ENCODE data around the gene TSSC4. TPM values are rescaled to one million over a fixed set of nuclear protein-coding genes. Genes with fewer than 3 reads are reported as not detected.

The TSSC4 gene
- total RNA-seq, 3 donors from 2014 or later = 33.9 to 58.8 (median 39.2) TPM

GRCh38 chr11:2386591-2386990, 14.0 kb upstream of the TSSC4 start:
- Histone ChIP-seq H3K36me3 (ENCODE audit: low read depth) (no peaks in the 10 kb centered on the region), H3K4me3 (no peak overlapping the region), H3K9me3 (no peaks in the 10 kb centered on the region), H3K4me1 (ENCODE audit: low read depth) (peaks cover 55% of the 10 kb centered on the region)
- DNase-seq (no peak), ATAC-seq (no peak)
- no peak for TF ChIP-seq CTCF (IDR thresholded peaks at IDR 0.05)
- intact Hi-C loops (cut with DNase I, micrococcal nuclease) = no loop called here

GRCh38 chr11:2387266-2387987, 13.1 kb upstream of the TSSC4 start:
- Histone ChIP-seq H3K36me3 (ENCODE audit: low read depth) (no peaks in the 10 kb centered on the region), H3K4me3 (no peak overlapping the region), H3K4me1 (ENCODE audit: low read depth) (peaks cover 47% of the 10 kb centered on the region), H3K9me3 (no peaks in the 10 kb centered on the region)
- ATAC-seq = no peak
- TF ChIP-seq CTCF (IDR thresholded peaks at IDR 0.05) = no peak
- DNase-seq = no peak
- intact Hi-C loops (cut with DNase I, micrococcal nuclease) = no loop called here

GRCh38 chr11:2388431-2389376, 11.8 kb upstream of the TSSC4 start:
- peaks cover 37% of the 10 kb centered on the region for H3K4me1 ChIP-seq (ENCODE audit: low read depth)
- intact Hi-C loops (cut with DNase I, micrococcal nuclease) = no loop called here

GRCh38 chr11:2389377-2390026, 11.0 kb upstream of the TSSC4 start:
- no peak for DNase-seq
- H3K36me3 ChIP-seq (ENCODE audit: low read depth) = no peaks in the 10 kb centered on the region

More at GRCh38 chr11:2388431-2389376, 11.8 kb upstream of the TSSC4 start:
- TF ChIP-seq CTCF (IDR thresholded peaks at IDR 0.05) = no peak
- Histone ChIP-seq H3K9me3 (no peaks in the 10 kb centered on the region), H3K4me3 (no peak overlapping the region), H3K36me3 (ENCODE audit: low read depth) (no peaks in the 10 kb centered on the region)
- no peak for ATAC-seq
- no peak for DNase-seq

More at GRCh38 chr11:2389377-2390026, 11.0 kb upstream of the TSSC4 start:
- TF ChIP-seq CTCF (IDR thresholded peaks at IDR 0.05) = no peak
- no peak overlapping the region for H3K4me3 ChIP-seq
- intact Hi-C loops (cut with DNase I, micrococcal nuclease) = no loop called here
- no peak for ATAC-seq
- no peaks in the 10 kb centered on the region for H3K9me3 ChIP-seq
- peaks cover 35% of the 10 kb centered on the region for H3K4me1 ChIP-seq (ENCODE audit: low read depth)

All from mucosa of descending colon (tissue), 3 donors.